ENCODE measurements around the gene IMPG2. TPM values are rescaled to one million over a fixed set of nuclear protein-coding genes. Genes with fewer than 3 reads are reported as not detected.
"Not testable (repeated sequence)": the region's sequence is repeated elsewhere in the genome, so short reads cannot be mapped to it uniquely, and the experiment has no call there.

IMPG2 gene
- 3.0 TPM for total RNA-seq

- DNase-seq, result no peak
Measured at GRCh38 chr3:101320475-101320874, at the start of gene IMPG2. Gene IMPG2 (minus strand): TSS chr3:101320575. CDS start chr3:101320372, 203 bp downstream.

- DNase-seq, result no peak
Measured at GRCh38 chr3:101362406-101362805, 42.0 kb upstream of the IMPG2 start.

GRCh38 chr3:101351829-101352228 is 31.5 kb upstream of the IMPG2 start:
- no peak for DNase-seq

GRCh38 chr3:101340591-101340990 is 20.2 kb upstream of the IMPG2 start:
- DNase-seq, result no peak

GRCh38 chr3:101333883-101334282 is 13.5 kb upstream of the IMPG2 start:
- no peak for DNase-seq

- no peak for DNase-seq
Measured at GRCh38 chr3:101329016-101329673, 8.8 kb upstream of the IMPG2 start.

GRCh38 chr3:101325393-101326134 is 5.2 kb upstream of the IMPG2 start:
- DNase-seq, result no peak

GRCh38 chr3:101319531-101319930 is 844 bp downstream of the IMPG2 start:
- no peak for DNase-seq

GRCh38 chr3:101312545-101312944 is 7.8 kb downstream of the IMPG2 start:
- DNase-seq, result no peak

GRCh38 chr3:101311676-101312075 is 8.7 kb downstream of the IMPG2 start:
- DNase-seq, result no peak

GRCh38 chr3:101310978-101311375 is 9.4 kb downstream of the IMPG2 start:
- no peak for DNase-seq

GRCh38 chr3:101308147-101308772 is 12.1 kb downstream of the IMPG2 start:
- not testable (repeated sequence) for DNase-seq

GRCh38 chr3:101303836-101304235 is 16.5 kb downstream of the IMPG2 start:
- DNase-seq, result no peak

GRCh38 chr3:101303089-101303731 is 17.2 kb downstream of the IMPG2 start:
- DNase-seq, result no peak

GRCh38 chr3:101300073-101300472 is 20.3 kb downstream of the IMPG2 start:
- no peak for DNase-seq

- DNase-seq, result no peak
Measured at GRCh38 chr3:101292027-101292426, 28.3 kb downstream of the IMPG2 start.

GRCh38 chr3:101288294-101288693 is 32.1 kb downstream of the IMPG2 start:
- DNase-seq, result no peak

GRCh38 chr3:101284757-101285156 is 35.6 kb downstream of the IMPG2 start:
- DNase-seq, result no peak

- no peak for DNase-seq
Measured at GRCh38 chr3:101281521-101282030, 38.8 kb downstream of the IMPG2 start.

GRCh38 chr3:101279765-101280385 is 40.5 kb downstream of the IMPG2 start:
- DNase-seq, result no peak

GRCh38 chr3:101279162-101279561 is 41.2 kb downstream of the IMPG2 start:
- no peak for DNase-seq

- no peak for DNase-seq
Measured at GRCh38 chr3:101278727-101279126, 41.6 kb downstream of the IMPG2 start.
